HG02870 (cell line): ENCODE data around the gene DUSP10.

Experiments used
- ATAC-seq: cut with Tn5 transposase; IDR thresholded peaks from one replicate; pipeline ENCODE4 v1.9.1; 2021; ENCODE audit warnings: mild to moderate bottlenecking, moderate library complexity; ENCODE audit not compliant: unreplicated experiment

DUSP10 gene

GRCh38 chr1:221765527-221765926 is 23.6 kb upstream of the DUSP10 start:
- ATAC-seq, result no peak

GRCh38 chr1:221762121-221762520 is 20.2 kb upstream of the DUSP10 start:
- no peak for ATAC-seq

GRCh38 chr1:221761354-221762002 is 19.6 kb upstream of the DUSP10 start:
- peak; percentile 76 for ATAC-seq

GRCh38 chr1:221760911-221761310 is 19.0 kb upstream of the DUSP10 start:
- peak; percentile 0 for ATAC-seq

- no peak for ATAC-seq
Observed at GRCh38 chr1:221759436-221759835, 17.5 kb upstream of the DUSP10 start.

GRCh38 chr1:221758455-221758854 is 16.6 kb upstream of the DUSP10 start:
- no peak for ATAC-seq

- no peak for ATAC-seq
Observed at GRCh38 chr1:221756830-221757551, 15.1 kb upstream of the DUSP10 start.

- peak; percentile 23 for ATAC-seq
Observed at GRCh38 chr1:221753828-221754188, 11.9 kb upstream of the DUSP10 start.

GRCh38 chr1:221751226-221751887 is 9.5 kb upstream of the DUSP10 start:
- ATAC-seq, result no peak

- no peak for ATAC-seq
Observed at GRCh38 chr1:221748981-221749380, 7.1 kb upstream of the DUSP10 start.

- no peak for ATAC-seq
Observed at GRCh38 chr1:221747839-221748238, 6.0 kb upstream of the DUSP10 start.

- ATAC-seq, result no peak
Observed at GRCh38 chr1:221743416-221744208, 1.7 kb upstream of the DUSP10 start.

- ATAC-seq, result peak; percentile 41
Observed at GRCh38 chr1:221742555-221743415, 896 bp upstream of the DUSP10 start.

- no peak for ATAC-seq
Observed at GRCh38 chr1:221740993-221741702, 741 bp downstream of the DUSP10 start.

GRCh38 chr1:221740369-221740992 is 1.4 kb downstream of the DUSP10 start:
- no peak for ATAC-seq

- ATAC-seq, result no peak
Observed at GRCh38 chr1:221739677-221740025, 2.2 kb downstream of the DUSP10 start.

GRCh38 chr1:221739018-221739676 is 2.7 kb downstream of the DUSP10 start:
- no peak for ATAC-seq

GRCh38 chr1:221736714-221737113 is 5.2 kb downstream of the DUSP10 start:
- no peak for ATAC-seq

GRCh38 chr1:221735999-221736398 is 5.9 kb downstream of the DUSP10 start:
- no peak for ATAC-seq
